HG02840 (cell line): ENCODE measurements around the gene PSMD11.
"Not testable (repeated sequence)": the region's sequence is repeated elsewhere in the genome, so short reads cannot be mapped to it uniquely, and the experiment has no call there.

ENCODE experiments used
- ATAC-seq: cut with Tn5 transposase; IDR thresholded peaks from one replicate; pipeline ENCODE4 v1.9.1; 2021; ENCODE audit warnings: mild to moderate bottlenecking, moderate library complexity, moderate number of reproducible peaks; ENCODE audit not compliant: unreplicated experiment, low FRiP score

PSMD11 gene

GRCh38 chr17:32504166-32504990, 60.1 kb downstream of the PSMD11 start:
- no peak for ATAC-seq

- ATAC-seq = no peak
Measured at GRCh38 chr17:32508926-32509325, 64.6 kb downstream of the PSMD11 start.

GRCh38 chr17:32510466-32510865, 66.2 kb downstream of the PSMD11 start:
- no peak for ATAC-seq

GRCh38 chr17:32512328-32512727, 68.0 kb downstream of the PSMD11 start:
- ATAC-seq = no peak

GRCh38 chr17:32513579-32513978, 69.3 kb downstream of the PSMD11 start:
- ATAC-seq = no peak

- no peak for ATAC-seq
Measured at GRCh38 chr17:32514606-32515005, 70.3 kb downstream of the PSMD11 start.

- ATAC-seq = no peak
Measured at GRCh38 chr17:32515677-32516383, 71.5 kb downstream of the PSMD11 start.

- no peak for ATAC-seq
Measured at GRCh38 chr17:32516450-32516849, 72.1 kb downstream of the PSMD11 start.

- no peak for ATAC-seq
Measured at GRCh38 chr17:32516940-32517701, 72.8 kb downstream of the PSMD11 start.

- no peak for ATAC-seq
Measured at GRCh38 chr17:32517982-32518381, 73.7 kb downstream of the PSMD11 start.

- no peak for ATAC-seq
Measured at GRCh38 chr17:32518646-32519227, 74.4 kb downstream of the PSMD11 start.

- ATAC-seq = no peak
Measured at GRCh38 chr17:32519228-32520103, 75.2 kb downstream of the PSMD11 start.

- ATAC-seq = no peak
Measured at GRCh38 chr17:32520104-32520701, 75.9 kb downstream of the PSMD11 start.

GRCh38 chr17:32520737-32521404, 76.6 kb downstream of the PSMD11 start:
- ATAC-seq = no peak

GRCh38 chr17:32523017-32523680, 78.8 kb downstream of the PSMD11 start:
- no peak for ATAC-seq

- ATAC-seq = peak; percentile 40
Measured at GRCh38 chr17:32523827-32524552, 79.7 kb downstream of the PSMD11 start.

- not testable (repeated sequence) for ATAC-seq
Measured at GRCh38 chr17:32524553-32524880, 80.2 kb downstream of the PSMD11 start.

GRCh38 chr17:32525122-32525521, 80.8 kb downstream of the PSMD11 start:
- ATAC-seq = no peak
